ENCODE measurements around the gene MRPL58.
"Not testable (repeated sequence)": the region's sequence is repeated elsewhere in the genome, so short reads cannot be mapped to it uniquely, and the experiment has no call there.

MRPL58 gene

GRCh38 chr17:75032720-75033280, 20.3 kb downstream of the MRPL58 start:
- DNase-seq (ENCODE audit: insufficient read length, low spot score) (no peak), FAIRE-seq (no peak)

GRCh38 chr17:75033346-75034235, 21.1 kb downstream of the MRPL58 start:
- FAIRE-seq: no peak
- TF ChIP-seq CTCF (IDR thresholded peaks at IDR 0.05; ENCODE audit: insufficient read depth, missing control alignments): no peak

More at GRCh38 chr17:75032720-75033280, 20.3 kb downstream of the MRPL58 start:
- TF ChIP-seq CTCF (IDR thresholded peaks at IDR 0.05; ENCODE audit: insufficient read depth, missing control alignments): no peak

GRCh38 chr17:75034236-75034908, 21.9 kb downstream of the MRPL58 start:
- TF ChIP-seq CTCF (IDR thresholded peaks at IDR 0.05; ENCODE audit: insufficient read depth, missing control alignments): peak; percentile 0
- DNase-seq (ENCODE audit: insufficient read length, low spot score): no peak
- no peak for FAIRE-seq

More at GRCh38 chr17:75033346-75034235, 21.1 kb downstream of the MRPL58 start:
- no peak for DNase-seq (ENCODE audit: insufficient read length, low spot score)

GRCh38 chr17:75036643-75037268, 24.3 kb downstream of the MRPL58 start:
- no peak for FAIRE-seq
- DNase-seq (ENCODE audit: insufficient read length, low spot score): no peak
- no peak for TF ChIP-seq CTCF (IDR thresholded peaks at IDR 0.05; ENCODE audit: insufficient read depth, missing control alignments)

GRCh38 chr17:75039238-75039637, 26.8 kb downstream of the MRPL58 start:
- TF ChIP-seq CTCF (IDR thresholded peaks at IDR 0.05; ENCODE audit: insufficient read depth, missing control alignments): no peak
- FAIRE-seq: no peak
- no peak for DNase-seq (ENCODE audit: insufficient read length, low spot score)

GRCh38 chr17:75041656-75042280, 29.3 kb downstream of the MRPL58 start:
- FAIRE-seq (no peak), DNase-seq (ENCODE audit: insufficient read length, low spot score) (no peak)

GRCh38 chr17:75043789-75044188, 31.3 kb downstream of the MRPL58 start:
- DNase-seq (ENCODE audit: insufficient read length, low spot score): not testable (repeated sequence)

More at GRCh38 chr17:75041656-75042280, 29.3 kb downstream of the MRPL58 start:
- no peak for TF ChIP-seq CTCF (IDR thresholded peaks at IDR 0.05; ENCODE audit: insufficient read depth, missing control alignments)

More at GRCh38 chr17:75043789-75044188, 31.3 kb downstream of the MRPL58 start:
- FAIRE-seq: not testable (repeated sequence)

Measured in D721Med (cell line).